GM12878 (cell line): ENCODE measurements around the gene ACYP2. TPM values are rescaled to one million over a fixed set of nuclear protein-coding genes. Genes with fewer than 3 reads are reported as not detected.

Experiments
- ATAC-seq: fragments of 200-7000 bp; cut with Tn5 transposase; 3 replicates; pipeline ENCODE4 v1.9.1; 2020; ENCODE audit warnings: mild to moderate bottlenecking, moderate library complexity
- BruUV-seq: library from RNA; stranded (reverse); fragments of 400-500 nt; replicated peaks from 2 replicates; lab custom pipeline; 2021; lab: Mats Ljungman, UMichigan
- CTCF ChIA-PET: fragments of 300-600 bp; sonication (Branson Sonifier 250); formaldehyde crosslinking; extraction: SDS; loops from one replicate; lab custom pipeline; 2021; ENCODE audit warnings: inconsistent platforms; lab: Yijun Ruan, JAX
- POLR2A ChIA-PET: fragments of 350-600 bp; formaldehyde crosslinking; extraction: SDS; loops from one replicate; lab custom pipeline; 2021; ENCODE audit warnings: inconsistent platforms; lab: Charles Lee
- RAD21 ChIA-PET: fragments of 300-600 bp; sonication (Branson Sonifier 250); formaldehyde crosslinking; loops from one replicate; lab custom pipeline; 2023; ENCODE audit warnings: antibody characterized with exemption; ENCODE audit not compliant: unreplicated experiment; lab: Charles Lee
- SMC1A ChIA-PET: fragments of 300-600 bp; sonication (Branson Sonifier 250); formaldehyde crosslinking; loops from one replicate; lab custom pipeline; 2023; ENCODE audit not compliant: unreplicated experiment, uncharacterized antibody; lab: Charles Lee
- DNase-seq: peaks from one replicate; pipeline ENCODE4 v3.0.0-alpha.2; 2011; ENCODE audit warnings: low read depth, low spot score
- FAIRE-seq: peaks from 3 replicates; lab custom pipeline; 2011; peaks lifted over from hg19 to GRCh38; lab: Jason Lieb, UNC
- H2AFZ ChIP-seq: 2 replicates; pipeline ENCODE4 v1.6.0; 2011; ENCODE audit warnings: low read depth, low read length, control low read depth; ENCODE audit not compliant: control insufficient read depth
- H3K27ac ChIP-seq: 2 replicates; pipeline ENCODE4 v1.5.1; 2011; ENCODE audit warnings: control low read depth; ENCODE audit not compliant: control insufficient read depth, insufficient read depth
- H3K27me3 ChIP-seq, 2 experiments: replicated peaks in 1 of 2; 2 replicates each; pipeline versions ENCODE4 v1.6.0 to v1.6.1; 2011; ENCODE audit warnings: low read length in 1 of 2; ENCODE audit not compliant: control insufficient read depth in 2 of 2, insufficient read depth in 2 of 2
- H3K36me3 ChIP-seq, 2 experiments: 2 replicates each; pipeline ENCODE4 v1.5.1; 2011; ENCODE audit warnings: low read length in 1 of 2; ENCODE audit not compliant: control insufficient read depth in 2 of 2, insufficient read depth in 2 of 2
- H3K4me1 ChIP-seq: 2 replicates; pipeline ENCODE4 v1.6.1; 2011; ENCODE audit warnings: mild to moderate bottlenecking, low read length, moderate library complexity, mixed read lengths; ENCODE audit not compliant: control insufficient read depth, insufficient read depth
- H3K4me2 ChIP-seq: 2 replicates; pipeline ENCODE4 v1.6.0; 2011; ENCODE audit warnings: control low read depth; ENCODE audit not compliant: control insufficient read depth, insufficient read depth
- H3K4me3 ChIP-seq: fragments of 200-600 bp; sonication (generic); 2 replicates; pipeline ENCODE4 v1.5.1; 2016
- H3K79me2 ChIP-seq: 2 replicates; pipeline ENCODE4 v1.6.0; 2011; ENCODE audit warnings: low read length; ENCODE audit not compliant: control insufficient read depth, insufficient read depth
- H3K9ac ChIP-seq: 2 replicates; pipeline ENCODE4 v1.8.0; 2011; ENCODE audit warnings: low read length, control low read depth, mixed read lengths; ENCODE audit not compliant: control insufficient read depth, insufficient read depth
- H3K9me3 ChIP-seq: replicated peaks from 3 replicates; pipeline ENCODE4 v1.5.1; 2011; ENCODE audit warnings: mild to moderate bottlenecking, low read length; ENCODE audit not compliant: control insufficient read depth, insufficient read depth
- H4K20me1 ChIP-seq: 2 replicates; pipeline ENCODE4 v1.6.0; 2011; ENCODE audit not compliant: control insufficient read depth, insufficient read depth
- ATF3 ChIP-seq: IDR thresholded peaks from 2 replicates; pipeline ENCODE4 v1.6.1; 2011; ENCODE audit warnings: low read depth, mild to moderate bottlenecking, low read length, moderate library complexity, borderline replicate concordance; ENCODE audit errors: extremely low read depth
- BHLHE40 ChIP-seq, 2 experiments: fragments of 450-650 bp in 1 of 2; IDR thresholded peaks; 2 replicates each; pipeline ENCODE4 v1.6.1; 2011 to 2017; ENCODE audit warnings: low read depth in 2 of 2, borderline replicate concordance in 1 of 2, improper control_type of control experiment in 1 of 2, low read length in 1 of 2, mild to moderate bottlenecking in 1 of 2
- CREB1 ChIP-seq: IDR thresholded peaks from 2 replicates; pipeline ENCODE4 v1.6.1; 2012; ENCODE audit warnings: low read depth, mild to moderate bottlenecking, inconsistent platforms
- ETV6 ChIP-seq, 2 experiments: fragments of 450-650 bp in 1 of 2; IDR thresholded peaks in 1 of 2; conservative IDR thresholded peaks in 1 of 2; 2 replicates each; pipeline ENCODE4 v1.6.1; 2014; ENCODE audit warnings: antibody characterized with exemption in 1 of 2, borderline replicate concordance in 1 of 2, low read depth in 1 of 2, mild to moderate bottlenecking in 1 of 2, moderate library complexity in 1 of 2
- HDGF ChIP-seq: fragments of 450-650 bp; IDR thresholded peaks from 2 replicates; pipeline ENCODE4 v1.6.1; 2016; ENCODE audit warnings: antibody characterized with exemption
- IKZF2 ChIP-seq, 2 experiments: fragments of 450-650 bp; IDR thresholded peaks; 2 replicates each; pipeline ENCODE4 v1.6.1; 2017; ENCODE audit warnings: mild to moderate bottlenecking in 2 of 2, moderate library complexity in 2 of 2
- IRF4 ChIP-seq: IDR thresholded peaks from 2 replicates; pipeline ENCODE4 v1.6.1; 2011; ENCODE audit warnings: low read depth, low read length
- LARP7 ChIP-seq: fragments of 450-650 bp; IDR thresholded peaks from 2 replicates; pipeline ENCODE4 v1.6.1; 2017; ENCODE audit warnings: mild to moderate bottlenecking
- NR2C1 ChIP-seq: fragments of 450-650 bp; IDR thresholded peaks from 2 replicates; pipeline ENCODE4 v1.6.1; 2017; ENCODE audit warnings: antibody characterized with exemption, mild to moderate bottlenecking, moderate library complexity
- TBL1XR1 ChIP-seq: IDR thresholded peaks from 2 replicates; pipeline ENCODE4 v1.6.1; 2012; ENCODE audit warnings: low read depth, low read length, improper control_type of control experiment
- ZNF207 ChIP-seq: fragments of 450-650 bp; IDR thresholded peaks from 2 replicates; pipeline ENCODE4 v1.6.1; 2014; ENCODE audit warnings: antibody characterized with exemption, mild to moderate bottlenecking, borderline replicate concordance
- WGBS: methylation state at CpG from one replicate; pipeline ENCODE4 v1.1.6; 2016; ENCODE audit warnings: low lambda C conversion rate; ENCODE audit not compliant: insufficient replicate concordance, insufficient coverage; ENCODE audit errors: missing lambda C conversion rate; 5-methylcytosine and 5-hydroxymethylcytosine counted together
- in situ Hi-C: fragments of 300-500 bp; cut with MboI; formaldehyde crosslinking; loops from 9 replicates; pipeline ENCODE4 v1.14.3; 2018; ENCODE audit warnings: mixed read lengths
- intact Hi-C: fragments of 100-400 bp; cut with micrococcal nuclease; formaldehyde crosslinking; loops from one replicate; pipeline ENCODE4 v1.14.2; 2022; ENCODE audit not compliant: unreplicated experiment
- polyA plus RNA-seq, 11 experiments: library from polyadenylated mRNA; depleted of rRNA in 4 of 11; unstranded in 6 of 11; stranded (reverse) in 5 of 11; fragments of >200 nt; fragmentation: Nextera tagmentation in 4 of 11; fragmentation: Illumina TruSeq in 1 of 11; extraction: Ambion mirVana in 4 of 11; extraction: Trizol in 1 of 11; gene quantifications; 1 replicate in 1 of 11; 2 replicates in 10 of 11; pipeline versions ENCODE4 v1.2.1 to v1.2.3, GENCODE V29; 2011 to 2016; ENCODE audit warnings: inconsistent platforms in 2 of 11, missing spikeins in 2 of 11, low read depth in 1 of 11
- total RNA-seq, 4 experiments: library from RNA; depleted of rRNA in 3 of 4; stranded (reverse); fragments of >200 nt in 3 of 4; fragmentation: Illumina TruSeq in 1 of 4; extraction: Trizol in 1 of 4; gene quantifications; 2 replicates each; pipeline versions ENCODE4 v1.2.1 to v1.2.3, GENCODE V29; 2013 to 2021
- TF ChIP-seq, protein P1 (sequence below): IDR thresholded peaks from 2 replicates; pipeline ENCODE4 v1.6.1; 2011; ENCODE audit warnings: low read depth, low read length, improper control_type of control experiment, borderline replicate concordance
- TF ChIP-seq, protein P2 (sequence below): fragments of 150-350 bp; IDR thresholded peaks from 2 replicates; pipeline ENCODE4 v1.6.1; 2016; ENCODE audit warnings: low read depth, low read length
- TF ChIP-seq, protein P3 (sequence below), 3 experiments: IDR thresholded peaks in 2 of 3; conservative IDR thresholded peaks in 1 of 3; 2 replicates each; pipeline ENCODE4 v1.5.1; 2011; ENCODE audit warnings: low read depth in 3 of 3, low read length in 3 of 3, mild to moderate bottlenecking in 3 of 3, control low read depth in 2 of 3, moderate library complexity in 2 of 3, inconsistent platforms in 1 of 3, mixed read lengths in 1 of 3; ENCODE audit not compliant: control insufficient read depth in 2 of 3, insufficient read depth in 1 of 3; ENCODE audit errors: extremely low read depth in 1 of 3
- TF ChIP-seq, protein P4 (sequence below): fragments of 450-650 bp; IDR thresholded peaks from 2 replicates; pipeline ENCODE4 v1.6.1; 2018; ENCODE audit warnings: borderline replicate concordance, mild to moderate bottlenecking; ENCODE audit not compliant: partially characterized antibody

ACYP2 gene
- total and polyA plus RNA-seq, 10 of the 15 experiments (the other 5 are each of a cell fraction or from before 2014, with no cell fraction given): 4.2 to 16.3 (median 9.0) TPM

DNA sequence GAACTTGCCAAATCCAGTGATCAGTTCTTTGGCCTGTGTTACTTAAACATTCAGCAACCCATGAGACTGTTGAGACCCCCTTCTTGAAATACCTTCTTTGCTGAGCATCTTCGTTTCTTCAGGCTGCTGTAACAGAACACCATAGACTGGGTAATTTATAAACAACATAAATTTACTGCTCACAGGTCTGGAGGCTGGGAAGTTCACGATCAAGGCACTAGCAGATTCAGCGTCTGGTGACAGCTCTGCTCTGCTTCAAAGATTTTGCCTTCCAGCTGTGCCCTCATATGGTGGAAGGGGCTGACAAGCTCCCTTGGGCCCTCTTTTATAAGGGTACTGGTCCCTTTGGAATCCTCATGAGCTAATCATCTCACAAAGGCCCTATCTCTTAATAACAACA is 169.4 kb downstream of the ACYP2 start:
- Histone ChIP-seq H3K9ac (no peak overlapping the region), H4K20me1 (no peaks in the 10 kb centered on the region), H2AFZ (no peak overlapping the region), H3K4me3 (no peak overlapping the region), H3K4me1 (no peaks in the 10 kb centered on the region), H3K9me3 (no peaks in the 10 kb centered on the region), H3K36me3 (no peaks in the 10 kb centered on the region), H3K27me3 (no peaks in the 10 kb centered on the region; a peak in 1 of 4 replicates), H3K79me2 (no peaks in the 10 kb centered on the region), H3K4me2 (no peak overlapping the region), H3K27ac (no peak overlapping the region)
- intact Hi-C loops: no loop called here
- CTCF ChIA-PET: interaction anchor here (0.9 kb wide), 1 partner anchor 16 kb away, joined by 3 read pairs; no protein-coding TSS in a partner anchor
- RAD21 ChIA-PET: no interaction called here
- no TSS peak for BruUV-seq
- WGBS: 33% methylated on average over 3 of the region's 3 CpGs
- POLR2A ChIA-PET: no interaction called here
- ATAC-seq (no peak), DNase-seq (no peak), FAIRE-seq (no peak)
- SMC1A ChIA-PET: interaction anchor here (1.1 kb wide), 1 partner anchor 9 kb away, joined by 3 read pairs; no protein-coding TSS in a partner anchor
- in situ Hi-C loops: no loop called here
- no peak for TF ChIP-seq ETV6 (conservative IDR thresholded peaks at IDR 0.05 in 1 of 2, IDR thresholded peaks at IDR 0.05 in 1 of 2; ENCODE audit: borderline replicate concordance in 1 of 2, low read depth in 1 of 2)
- no peak for TF ChIP-seq ZNF207
- TF ChIP-seq, protein P1, sequence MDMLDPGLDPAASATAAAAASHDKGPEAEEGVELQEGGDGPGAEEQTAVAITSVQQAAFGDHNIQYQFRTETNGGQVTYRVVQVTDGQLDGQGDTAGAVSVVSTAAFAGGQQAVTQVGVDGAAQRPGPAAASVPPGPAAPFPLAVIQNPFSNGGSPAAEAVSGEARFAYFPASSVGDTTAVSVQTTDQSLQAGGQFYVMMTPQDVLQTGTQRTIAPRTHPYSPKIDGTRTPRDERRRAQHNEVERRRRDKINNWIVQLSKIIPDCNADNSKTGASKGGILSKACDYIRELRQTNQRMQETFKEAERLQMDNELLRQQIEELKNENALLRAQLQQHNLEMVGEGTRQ: no peak
- no peak for TF ChIP-seq CREB1
- no peak for TF ChIP-seq LARP7
- TF ChIP-seq, protein P2, sequence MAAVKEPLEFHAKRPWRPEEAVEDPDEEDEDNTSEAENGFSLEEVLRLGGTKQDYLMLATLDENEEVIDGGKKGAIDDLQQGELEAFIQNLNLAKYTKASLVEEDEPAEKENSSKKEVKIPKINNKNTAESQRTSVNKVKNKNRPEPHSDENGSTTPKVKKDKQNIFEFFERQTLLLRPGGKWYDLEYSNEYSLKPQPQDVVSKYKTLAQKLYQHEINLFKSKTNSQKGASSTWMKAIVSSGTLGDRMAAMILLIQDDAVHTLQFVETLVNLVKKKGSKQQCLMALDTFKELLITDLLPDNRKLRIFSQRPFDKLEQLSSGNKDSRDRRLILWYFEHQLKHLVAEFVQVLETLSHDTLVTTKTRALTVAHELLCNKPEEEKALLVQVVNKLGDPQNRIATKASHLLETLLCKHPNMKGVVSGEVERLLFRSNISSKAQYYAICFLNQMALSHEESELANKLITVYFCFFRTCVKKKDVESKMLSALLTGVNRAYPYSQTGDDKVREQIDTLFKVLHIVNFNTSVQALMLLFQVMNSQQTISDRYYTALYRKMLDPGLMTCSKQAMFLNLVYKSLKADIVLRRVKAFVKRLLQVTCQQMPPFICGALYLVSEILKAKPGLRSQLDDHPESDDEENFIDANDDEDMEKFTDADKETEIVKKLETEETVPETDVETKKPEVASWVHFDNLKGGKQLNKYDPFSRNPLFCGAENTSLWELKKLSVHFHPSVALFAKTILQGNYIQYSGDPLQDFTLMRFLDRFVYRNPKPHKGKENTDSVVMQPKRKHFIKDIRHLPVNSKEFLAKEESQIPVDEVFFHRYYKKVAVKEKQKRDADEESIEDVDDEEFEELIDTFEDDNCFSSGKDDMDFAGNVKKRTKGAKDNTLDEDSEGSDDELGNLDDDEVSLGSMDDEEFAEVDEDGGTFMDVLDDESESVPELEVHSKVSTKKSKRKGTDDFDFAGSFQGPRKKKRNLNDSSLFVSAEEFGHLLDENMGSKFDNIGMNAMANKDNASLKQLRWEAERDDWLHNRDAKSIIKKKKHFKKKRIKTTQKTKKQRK: no peak
- TF ChIP-seq, protein P3, sequence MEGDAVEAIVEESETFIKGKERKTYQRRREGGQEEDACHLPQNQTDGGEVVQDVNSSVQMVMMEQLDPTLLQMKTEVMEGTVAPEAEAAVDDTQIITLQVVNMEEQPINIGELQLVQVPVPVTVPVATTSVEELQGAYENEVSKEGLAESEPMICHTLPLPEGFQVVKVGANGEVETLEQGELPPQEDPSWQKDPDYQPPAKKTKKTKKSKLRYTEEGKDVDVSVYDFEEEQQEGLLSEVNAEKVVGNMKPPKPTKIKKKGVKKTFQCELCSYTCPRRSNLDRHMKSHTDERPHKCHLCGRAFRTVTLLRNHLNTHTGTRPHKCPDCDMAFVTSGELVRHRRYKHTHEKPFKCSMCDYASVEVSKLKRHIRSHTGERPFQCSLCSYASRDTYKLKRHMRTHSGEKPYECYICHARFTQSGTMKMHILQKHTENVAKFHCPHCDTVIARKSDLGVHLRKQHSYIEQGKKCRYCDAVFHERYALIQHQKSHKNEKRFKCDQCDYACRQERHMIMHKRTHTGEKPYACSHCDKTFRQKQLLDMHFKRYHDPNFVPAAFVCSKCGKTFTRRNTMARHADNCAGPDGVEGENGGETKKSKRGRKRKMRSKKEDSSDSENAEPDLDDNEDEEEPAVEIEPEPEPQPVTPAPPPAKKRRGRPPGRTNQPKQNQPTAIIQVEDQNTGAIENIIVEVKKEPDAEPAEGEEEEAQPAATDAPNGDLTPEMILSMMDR (IDR thresholded peaks at IDR 0.05 in 2 of 3, conservative IDR thresholded peaks at IDR 0.05 in 1 of 3; ENCODE audit: control insufficient read depth in 2 of 3, extremely low read depth in 1 of 3, insufficient read depth in 1 of 3, low read depth in 3 of 3, low read length in 3 of 3): no peak
- TF ChIP-seq IRF4: no peak
- TF ChIP-seq, protein P4, sequence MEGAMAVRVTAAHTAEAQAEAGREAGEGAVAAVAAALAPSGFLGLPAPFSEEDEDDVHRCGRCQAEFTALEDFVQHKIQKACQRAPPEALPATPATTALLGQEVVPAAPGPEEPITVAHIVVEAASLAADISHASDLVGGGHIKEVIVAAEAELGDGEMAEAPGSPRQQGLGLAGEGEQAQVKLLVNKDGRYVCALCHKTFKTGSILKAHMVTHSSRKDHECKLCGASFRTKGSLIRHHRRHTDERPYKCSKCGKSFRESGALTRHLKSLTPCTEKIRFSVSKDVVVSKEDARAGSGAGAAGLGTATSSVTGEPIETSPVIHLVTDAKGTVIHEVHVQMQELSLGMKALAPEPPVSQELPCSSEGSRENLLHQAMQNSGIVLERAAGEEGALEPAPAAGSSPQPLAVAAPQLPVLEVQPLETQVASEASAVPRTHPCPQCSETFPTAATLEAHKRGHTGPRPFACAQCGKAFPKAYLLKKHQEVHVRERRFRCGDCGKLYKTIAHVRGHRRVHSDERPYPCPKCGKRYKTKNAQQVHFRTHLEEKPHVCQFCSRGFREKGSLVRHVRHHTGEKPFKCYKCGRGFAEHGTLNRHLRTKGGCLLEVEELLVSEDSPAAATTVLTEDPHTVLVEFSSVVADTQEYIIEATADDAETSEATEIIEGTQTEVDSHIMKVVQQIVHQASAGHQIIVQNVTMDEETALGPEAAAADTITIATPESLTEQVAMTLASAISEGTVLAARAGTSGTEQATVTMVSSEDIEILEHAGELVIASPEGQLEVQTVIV: no peak
- no peak for TF ChIP-seq IKZF2 (IDR thresholded peaks at IDR 0.05)
- TF ChIP-seq BHLHE40 (IDR thresholded peaks at IDR 0.05; ENCODE audit: borderline replicate concordance in 1 of 2, low read depth in 2 of 2, low read length in 1 of 2): no peak
- no peak for TF ChIP-seq ATF3
- no peak for TF ChIP-seq HDGF
- no peak for TF ChIP-seq TBL1XR1
- no peak for TF ChIP-seq NR2C1
